Testis (tissue), 2 donors: ENCODE measurements around the gene MRPS14.

ENCODE experiments used
- POLR2A ChIP-seq: fragments of 450-650 bp; IDR thresholded peaks from one replicate; pipeline ENCODE4 v1.6.1; 2017; ENCODE audit warnings: antibody characterized with exemption, mild to moderate bottlenecking, moderate library complexity
- TF ChIP-seq, protein P1 (sequence below), 3 experiments: fragments of 450-650 bp in 2 of 3; fragments of 200-600 bp in 1 of 3; sonication (generic) in 1 of 3; IDR thresholded peaks; one replicate each; pipeline ENCODE4 v1.5.1; 2016 to 2019; ENCODE audit warnings: antibody characterized with exemption in 3 of 3, mild to moderate bottlenecking in 2 of 3, moderate library complexity in 1 of 3

DNA sequence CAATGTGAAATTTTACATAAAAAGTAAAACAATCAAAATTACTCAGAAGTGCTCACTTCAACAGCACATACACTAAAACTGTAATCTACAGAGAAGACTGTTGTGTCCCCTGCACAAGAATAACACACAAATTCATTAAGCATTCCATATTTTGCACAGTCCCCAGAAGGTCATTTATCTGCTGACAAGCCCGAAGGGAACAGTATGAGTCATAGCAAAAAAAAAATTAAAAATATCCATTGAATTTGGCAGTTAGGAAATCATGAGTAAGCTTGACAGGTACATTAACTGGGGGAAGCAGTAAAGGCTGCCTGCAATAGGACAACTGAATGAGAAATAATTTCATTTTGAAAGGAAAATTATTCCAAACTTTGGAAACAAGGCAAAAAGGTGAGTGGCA lies 26.7 kb downstream of the MRPS14 start:
- TF ChIP-seq, protein P1, sequence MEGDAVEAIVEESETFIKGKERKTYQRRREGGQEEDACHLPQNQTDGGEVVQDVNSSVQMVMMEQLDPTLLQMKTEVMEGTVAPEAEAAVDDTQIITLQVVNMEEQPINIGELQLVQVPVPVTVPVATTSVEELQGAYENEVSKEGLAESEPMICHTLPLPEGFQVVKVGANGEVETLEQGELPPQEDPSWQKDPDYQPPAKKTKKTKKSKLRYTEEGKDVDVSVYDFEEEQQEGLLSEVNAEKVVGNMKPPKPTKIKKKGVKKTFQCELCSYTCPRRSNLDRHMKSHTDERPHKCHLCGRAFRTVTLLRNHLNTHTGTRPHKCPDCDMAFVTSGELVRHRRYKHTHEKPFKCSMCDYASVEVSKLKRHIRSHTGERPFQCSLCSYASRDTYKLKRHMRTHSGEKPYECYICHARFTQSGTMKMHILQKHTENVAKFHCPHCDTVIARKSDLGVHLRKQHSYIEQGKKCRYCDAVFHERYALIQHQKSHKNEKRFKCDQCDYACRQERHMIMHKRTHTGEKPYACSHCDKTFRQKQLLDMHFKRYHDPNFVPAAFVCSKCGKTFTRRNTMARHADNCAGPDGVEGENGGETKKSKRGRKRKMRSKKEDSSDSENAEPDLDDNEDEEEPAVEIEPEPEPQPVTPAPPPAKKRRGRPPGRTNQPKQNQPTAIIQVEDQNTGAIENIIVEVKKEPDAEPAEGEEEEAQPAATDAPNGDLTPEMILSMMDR (IDR thresholded peaks at IDR 0.05) = no peak
- TF ChIP-seq POLR2A = no peak
